Tibial nerve (tissue), 3 donors: Measurements from ENCODE around the gene STN1.

ENCODE experiments used
- POLR2A ChIP-seq, 2 donors: fragments of 450-650 bp; IDR thresholded peaks; one replicate each; pipeline ENCODE4 v1.6.1; 2017; ENCODE audit warnings: antibody characterized with exemption in 2 of 2, mild to moderate bottlenecking in 2 of 2, moderate library complexity in 2 of 2
- TF ChIP-seq, protein P1 (sequence below), 5 experiments: fragments of 200-600 bp in 3 of 5; fragments of 450-650 bp in 2 of 5; sonication (generic) in 3 of 5; IDR thresholded peaks; one replicate each; pipeline ENCODE4 v1.5.1; 2016 to 2019; ENCODE audit warnings: antibody characterized with exemption in 5 of 5, mild to moderate bottlenecking in 3 of 5, moderate library complexity in 2 of 5

DNA sequence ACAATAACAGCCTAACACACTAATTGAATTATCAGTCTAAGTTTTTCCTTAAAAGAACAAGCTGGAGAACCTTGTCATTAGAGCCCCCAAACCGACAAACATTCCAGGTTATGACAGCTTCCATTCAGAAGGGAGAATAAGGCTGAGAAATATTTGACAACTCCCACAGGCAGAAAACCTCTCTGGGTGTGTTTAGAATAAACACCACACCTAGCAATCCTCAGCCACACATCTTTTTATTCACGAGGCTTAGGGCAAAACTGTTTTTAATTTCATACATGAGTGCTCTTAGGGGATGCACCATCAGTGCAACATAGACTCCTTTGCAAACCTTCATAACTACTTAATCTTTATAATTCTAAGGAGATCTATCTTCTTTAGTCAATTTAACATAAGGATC lies 24.2 kb downstream of the STN1 start:
- TF ChIP-seq, protein P1, sequence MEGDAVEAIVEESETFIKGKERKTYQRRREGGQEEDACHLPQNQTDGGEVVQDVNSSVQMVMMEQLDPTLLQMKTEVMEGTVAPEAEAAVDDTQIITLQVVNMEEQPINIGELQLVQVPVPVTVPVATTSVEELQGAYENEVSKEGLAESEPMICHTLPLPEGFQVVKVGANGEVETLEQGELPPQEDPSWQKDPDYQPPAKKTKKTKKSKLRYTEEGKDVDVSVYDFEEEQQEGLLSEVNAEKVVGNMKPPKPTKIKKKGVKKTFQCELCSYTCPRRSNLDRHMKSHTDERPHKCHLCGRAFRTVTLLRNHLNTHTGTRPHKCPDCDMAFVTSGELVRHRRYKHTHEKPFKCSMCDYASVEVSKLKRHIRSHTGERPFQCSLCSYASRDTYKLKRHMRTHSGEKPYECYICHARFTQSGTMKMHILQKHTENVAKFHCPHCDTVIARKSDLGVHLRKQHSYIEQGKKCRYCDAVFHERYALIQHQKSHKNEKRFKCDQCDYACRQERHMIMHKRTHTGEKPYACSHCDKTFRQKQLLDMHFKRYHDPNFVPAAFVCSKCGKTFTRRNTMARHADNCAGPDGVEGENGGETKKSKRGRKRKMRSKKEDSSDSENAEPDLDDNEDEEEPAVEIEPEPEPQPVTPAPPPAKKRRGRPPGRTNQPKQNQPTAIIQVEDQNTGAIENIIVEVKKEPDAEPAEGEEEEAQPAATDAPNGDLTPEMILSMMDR (IDR thresholded peaks at IDR 0.05): no peak
- no peak for TF ChIP-seq POLR2A (IDR thresholded peaks at IDR 0.05)
